ENCODE results near the gene CDH4.

Gene CDH4

DNA sequence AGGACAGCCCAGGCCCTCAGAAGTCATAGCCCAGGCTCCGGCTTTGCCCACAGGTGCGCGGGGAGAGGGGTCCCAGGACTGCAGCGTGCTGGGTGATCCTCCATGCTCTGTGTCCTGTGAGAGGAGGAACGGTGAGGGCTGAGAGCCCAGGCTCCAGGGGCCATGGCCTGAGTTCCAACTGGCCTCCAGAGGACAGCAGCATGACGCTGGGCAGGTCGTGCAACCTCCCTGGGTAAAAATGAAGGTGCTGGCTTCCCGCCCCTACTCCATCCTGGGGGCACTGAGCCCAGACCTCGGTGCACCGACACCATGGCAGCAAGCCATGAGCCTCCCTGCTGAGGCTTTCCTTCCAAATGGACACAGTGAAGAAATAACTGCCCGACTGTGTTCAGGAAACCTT lies 508.3 kb downstream of the CDH4 start:
- H3K4me3 ChIP-seq (replicated peaks in 1 of 2; ENCODE audit: low read depth in 2 of 2, low read length in 2 of 2) = no peak overlapping the region
- no peak for DNase-seq (ENCODE audit: low read depth in 2 of 2)
- no peak for TF ChIP-seq CTCF (IDR thresholded peaks at IDR 0.05; ENCODE audit: low read depth, low read length)

DNA sequence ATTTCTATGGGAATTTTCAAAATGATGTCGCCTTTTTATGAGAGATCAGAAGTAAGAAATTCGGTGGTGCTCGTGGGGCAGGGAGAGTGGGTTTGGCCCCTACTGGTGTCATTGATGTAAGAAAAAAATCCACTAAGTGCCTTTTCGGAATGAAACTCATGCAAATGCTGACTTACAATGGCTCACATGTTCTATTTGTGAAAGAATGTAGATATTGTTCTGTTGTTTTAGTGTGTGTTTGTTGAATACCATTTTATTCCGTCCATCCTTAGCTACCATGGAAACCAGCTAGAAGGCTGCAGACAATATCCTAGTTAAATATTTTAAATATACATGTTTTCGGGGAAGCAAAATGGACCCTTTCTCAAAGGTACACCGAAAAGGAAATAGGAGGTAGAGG lies 508.7 kb downstream of the CDH4 start:
- no peak overlapping the region for H3K4me3 ChIP-seq (replicated peaks in 1 of 2; ENCODE audit: low read depth in 2 of 2, low read length in 2 of 2)
- TF ChIP-seq CTCF (IDR thresholded peaks at IDR 0.05; ENCODE audit: low read depth, low read length) = no peak
- DNase-seq (ENCODE audit: low read depth in 2 of 2) = no peak

DNA sequence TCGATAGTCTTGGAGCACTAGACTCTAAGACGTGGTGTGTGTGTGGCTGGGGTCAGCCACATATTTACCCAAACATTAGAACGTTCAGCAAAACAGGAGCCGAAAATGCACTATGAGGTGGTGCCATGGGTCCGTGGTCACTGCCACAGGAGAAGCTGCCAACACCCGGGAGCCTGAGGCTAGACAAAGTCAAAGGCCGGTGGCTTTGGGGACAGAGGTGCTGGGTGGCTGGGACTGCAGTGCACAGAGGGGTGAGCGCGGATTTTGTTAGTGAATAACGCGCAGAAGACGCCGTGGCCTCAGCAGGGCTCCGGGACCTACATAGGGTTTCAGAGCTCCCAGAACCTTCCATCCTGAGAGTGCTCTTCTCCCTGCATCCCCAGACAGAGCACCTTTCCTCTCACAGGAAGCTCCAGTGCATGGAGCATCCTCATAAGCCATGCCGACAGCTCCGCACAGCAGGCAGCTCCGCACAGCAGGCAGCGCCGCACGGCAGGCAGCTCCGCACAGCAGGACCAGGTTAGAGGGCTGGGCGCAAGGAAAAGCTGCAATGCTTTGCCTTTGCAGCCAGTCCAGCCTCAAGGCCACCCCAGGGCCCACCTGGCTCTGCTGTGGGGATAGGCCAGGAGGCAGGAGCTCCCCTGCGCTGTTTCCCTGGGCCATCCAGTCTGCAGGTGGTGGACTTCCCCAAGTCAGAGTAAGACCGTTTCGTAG lies 509.5 kb downstream of the CDH4 start:
- no peak for DNase-seq (ENCODE audit: low read depth in 2 of 2)
- no peak overlapping the region for H3K4me3 ChIP-seq (replicated peaks in 1 of 2; ENCODE audit: low read depth in 2 of 2, low read length in 2 of 2)
- no peak for TF ChIP-seq CTCF (IDR thresholded peaks at IDR 0.05; ENCODE audit: low read depth, low read length)

GRCh38 chr20:61762167-61762710 lies 510.2 kb downstream of the CDH4 start:
- DNase-seq (ENCODE audit: low read depth in 2 of 2) = no peak
- TF ChIP-seq CTCF (IDR thresholded peaks at IDR 0.05; ENCODE audit: low read depth, low read length) = no peak
- no peak overlapping the region for H3K4me3 ChIP-seq (replicated peaks in 1 of 2; ENCODE audit: low read depth in 2 of 2, low read length in 2 of 2)

GRCh38 chr20:61762886-61763739 lies 511.1 kb downstream of the CDH4 start:
- no peak for TF ChIP-seq CTCF (IDR thresholded peaks at IDR 0.05; ENCODE audit: low read depth, low read length)
- DNase-seq (ENCODE audit: low read depth in 2 of 2) = no peak
- no peak overlapping the region for H3K4me3 ChIP-seq (replicated peaks in 1 of 2; ENCODE audit: low read depth in 2 of 2, low read length in 2 of 2)

- DNase-seq (ENCODE audit: low read depth in 2 of 2) = no peak
Observed at GRCh38 chr20:61763740-61764400, 511.8 kb downstream of the CDH4 start.

More at GRCh38 chr20:61763740-61764400, 511.8 kb downstream of the CDH4 start:
- no peak overlapping the region for H3K4me3 ChIP-seq (replicated peaks in 1 of 2; ENCODE audit: low read depth in 2 of 2, low read length in 2 of 2)
- TF ChIP-seq CTCF (IDR thresholded peaks at IDR 0.05; ENCODE audit: low read depth, low read length) = no peak
